Liver (tissue), 9 donors: ENCODE results near the gene TIAM1. TPM values are rescaled to one million over a fixed set of nuclear protein-coding genes. Genes with fewer than 3 reads are reported as not detected.
A peak's percentile ranks its signal among the peaks of the same experiment; 100 is the strongest.

Experiments
- DNase-seq: peaks from one replicate; pipeline ENCODE4 v3.0.0-alpha.2; 2017; ENCODE audit warnings: low spot score
- H3K27ac ChIP-seq, 2 donors: one replicate each; pipeline ENCODE4 v1.7.0; 2013; ENCODE audit warnings: inconsistent platforms in 2 of 2, low read length in 2 of 2, control low read depth in 1 of 2, low read depth in 1 of 2, mild to moderate bottlenecking in 1 of 2
- H3K27me3 ChIP-seq, 4 donors: one replicate each; pipeline versions ENCODE4 v1.6.1 to v1.7.0; 2013; ENCODE audit warnings: low read length in 3 of 4, inconsistent platforms in 1 of 4, mild to moderate bottlenecking in 1 of 4, moderate library complexity in 1 of 4; ENCODE audit not compliant: control insufficient read depth in 4 of 4, insufficient read depth in 4 of 4
- H3K36me3 ChIP-seq, 4 donors: one replicate each; pipeline versions ENCODE4 v1.6.1 to v1.7.0; 2013; ENCODE audit warnings: low read length in 3 of 4, mild to moderate bottlenecking in 3 of 4, low read depth in 1 of 4, moderate library complexity in 1 of 4; ENCODE audit not compliant: control insufficient read depth in 4 of 4, insufficient read depth in 3 of 4
- H3K4me1 ChIP-seq, 4 donors: one replicate each; pipeline versions ENCODE4 v1.6.1 to v1.7.0; 2013; ENCODE audit warnings: low read length in 3 of 4, mild to moderate bottlenecking in 3 of 4, moderate library complexity in 1 of 4; ENCODE audit not compliant: control insufficient read depth in 4 of 4, insufficient read depth in 4 of 4
- H3K4me3 ChIP-seq, 3 donors: one replicate each; pipeline versions ENCODE4 v1.6.1 to v1.7.0; 2013; ENCODE audit warnings: low read length in 3 of 3, control low read depth in 1 of 3, low read depth in 1 of 3, mild to moderate bottlenecking in 1 of 3
- H3K9ac ChIP-seq, 2 donors: one replicate each; pipeline ENCODE4 v1.7.0; 2013; ENCODE audit warnings: low read length in 2 of 2, mild to moderate bottlenecking in 2 of 2, moderate library complexity in 2 of 2, control low read depth in 1 of 2, low read depth in 1 of 2
- H3K9me3 ChIP-seq, 4 donors: one replicate each; pipeline versions ENCODE4 v1.6.1 to v1.7.0; 2013; ENCODE audit warnings: low read length in 3 of 4; ENCODE audit not compliant: control insufficient read depth in 4 of 4
- ATF3 ChIP-seq: IDR thresholded peaks from 2 replicates; pipeline ENCODE4 v1.6.1; 2016; ENCODE audit warnings: antibody characterized with exemption
- CTCF ChIP-seq: fragments of 150-350 bp; IDR thresholded peaks from 2 replicates; pipeline ENCODE4 v1.5.1; 2017; ENCODE audit warnings: improper control_type of control experiment, low read depth, low read length; ENCODE audit not compliant: missing input control
- EGR1 ChIP-seq, 2 donors: IDR thresholded peaks; 2 replicates each; pipeline ENCODE4 v1.6.1; 2016 to 2018; ENCODE audit warnings: antibody characterized with exemption in 2 of 2, low read depth in 2 of 2
- FOXA1 ChIP-seq: IDR thresholded peaks from 2 replicates; pipeline ENCODE4 v1.6.1; 2016; ENCODE audit warnings: antibody characterized with exemption
- FOXA2 ChIP-seq: IDR thresholded peaks from 2 replicates; pipeline ENCODE4 v1.6.1; 2016; ENCODE audit warnings: antibody characterized with exemption
- GABPA ChIP-seq, 2 donors: IDR thresholded peaks in 1 of 2; conservative IDR thresholded peaks in 1 of 2; 2 replicates each; pipeline ENCODE4 v1.6.1; 2016; ENCODE audit warnings: antibody characterized with exemption in 2 of 2, mild to moderate bottlenecking in 1 of 2, moderate library complexity in 1 of 2
- HNF4A ChIP-seq, 2 donors: conservative IDR thresholded peaks; 2 replicates each; pipeline ENCODE4 v1.6.1; 2016; ENCODE audit warnings: antibody characterized with exemption in 2 of 2, mild to moderate bottlenecking in 2 of 2
- HNF4G ChIP-seq: IDR thresholded peaks from 2 replicates; pipeline ENCODE4 v1.6.1; 2016; ENCODE audit warnings: antibody characterized with exemption
- JUND ChIP-seq, 2 donors: IDR thresholded peaks; 2 replicates each; pipeline ENCODE4 v1.6.1; 2016; ENCODE audit warnings: antibody characterized with exemption in 2 of 2
- MAX ChIP-seq: IDR thresholded peaks from 2 replicates; pipeline ENCODE4 v1.6.1; 2016; ENCODE audit warnings: antibody characterized with exemption
- NR2F2 ChIP-seq: IDR thresholded peaks from 2 replicates; pipeline ENCODE4 v1.6.1; 2016; ENCODE audit warnings: antibody characterized with exemption
- RAD21 ChIP-seq, 2 donors: IDR thresholded peaks; 2 replicates each; pipeline ENCODE4 v1.6.1; 2016; ENCODE audit warnings: antibody characterized with exemption in 2 of 2, mild to moderate bottlenecking in 2 of 2
- REST ChIP-seq: IDR thresholded peaks from 2 replicates; pipeline ENCODE4 v1.6.1; 2016; ENCODE audit warnings: antibody characterized with exemption, mild to moderate bottlenecking
- RXRA ChIP-seq, 2 donors: IDR thresholded peaks; 2 replicates each; pipeline ENCODE4 v1.6.1; 2017 to 2018; ENCODE audit warnings: antibody characterized with exemption in 2 of 2, mild to moderate bottlenecking in 1 of 2
- SP1 ChIP-seq: IDR thresholded peaks from 2 replicates; pipeline ENCODE4 v1.6.1; 2018; ENCODE audit warnings: antibody characterized with exemption, mild to moderate bottlenecking
- TAF1 ChIP-seq: conservative IDR thresholded peaks from 2 replicates; pipeline ENCODE4 v1.6.1; 2016; ENCODE audit warnings: antibody characterized with exemption, mild to moderate bottlenecking
- YY1 ChIP-seq: IDR thresholded peaks from 2 replicates; pipeline ENCODE4 v1.6.1; 2016; ENCODE audit warnings: antibody characterized with exemption, mild to moderate bottlenecking
- ZBTB33 ChIP-seq: IDR thresholded peaks from 2 replicates; pipeline ENCODE4 v1.6.1; 2016; ENCODE audit warnings: antibody characterized with exemption
- WGBS: extraction: QIAGEN DNeasy Blood & Tissue Kit; methylation state at CpG from one replicate; pipeline ENCODE4 v1.1.7; 2013; 5-methylcytosine and 5-hydroxymethylcytosine counted together
- polyA plus RNA-seq, 2 donors: library from polyadenylated mRNA; stranded (reverse) in 1 of 2; unstranded in 1 of 2; fragments of 200-250 nt in 1 of 2; fragments of >200 nt in 1 of 2; fragmentation: Nextera tagmentation in 1 of 2; extraction: Ambion mirVana in 1 of 2; gene quantifications; one replicate each; pipeline versions ENCODE4 v1.2.1 to v1.2.3, GENCODE V29; 2013 to 2015
- total RNA-seq, 2 donors: library from RNA; depleted of rRNA; stranded (reverse); fragments of >200 nt; gene quantifications; one replicate each; pipeline ENCODE4 v1.2.3, GENCODE V29; 2014
- donor health status: healthy.
- donor health status: healthy.
- donor health status: healthy.
- donor health status: healthy.
- donor health status: healthy.

TIAM1 gene
- total and polyA plus RNA-seq, 4 donors, result 3.0 to 7.4 (median 4.8) TPM

GRCh38 chr21:31173881-31174555 is 170.0 kb downstream of the TIAM1 start:
- TF ChIP-seq SP1 (peak; percentile 41), FOXA1 (no peak), ZBTB33 (no peak), GABPA (IDR thresholded peaks at IDR 0.05 in 1 of 2, conservative IDR thresholded peaks at IDR 0.05 in 1 of 2) (no peak), CTCF (no peak), RXRA (IDR thresholded peaks at IDR 0.05) (peak in 1 of 2 donors; percentile 4), RAD21 (IDR thresholded peaks at IDR 0.05) (peak; percentile 12 to 25), NR2F2 (peak; percentile 60), TAF1 (no peak), HNF4A (conservative IDR thresholded peaks at IDR 0.05) (no peak), JUND (IDR thresholded peaks at IDR 0.05) (no peak), YY1 (no peak), ATF3 (no peak), FOXA2 (no peak), EGR1 (IDR thresholded peaks at IDR 0.05; ENCODE audit: low read depth in 2 of 2) (peak in 1 of 2 donors; percentile 17), MAX (peak; percentile 31), HNF4G (no peak), REST (no peak)
- no peaks in the 10 kb centered on the region for H3K36me3 ChIP-seq
- no peaks in the 10 kb centered on the region for H3K27me3 ChIP-seq
- WGBS, result 62% methylated on average over 25 of the region's 25 CpGs
- peak overlapping the region in 1 of 2 donors; percentile 23 for H3K27ac ChIP-seq
- H3K4me3 ChIP-seq, result no peak overlapping the region
- H3K4me1 ChIP-seq, result no peaks in the 10 kb centered on the region
- no peaks in the 10 kb centered on the region for H3K9me3 ChIP-seq
- no peak for DNase-seq
- no peak overlapping the region for H3K9ac ChIP-seq
